HG03025 (cell line): ENCODE measurements around the gene FAM234A.
"Not testable (repeated sequence)": the region's sequence is repeated elsewhere in the genome, so short reads cannot be mapped to it uniquely, and the experiment has no call there.

Source experiments
- ATAC-seq: cut with Tn5 transposase; IDR thresholded peaks from one replicate; pipeline ENCODE4 v1.9.1; 2021; ENCODE audit warnings: mild to moderate bottlenecking, moderate library complexity; ENCODE audit not compliant: unreplicated experiment, low FRiP score

The FAM234A gene

GRCh38 chr16:230351-230750, 4.3 kb upstream of the FAM234A start:
- ATAC-seq, result not testable (repeated sequence)

GRCh38 chr16:230949-231348, 3.7 kb upstream of the FAM234A start:
- ATAC-seq, result no peak

- ATAC-seq, result no peak
These were observed 5.3 kb downstream of the FAM234A start for GRCh38 chr16:239948-240277.

DNA sequence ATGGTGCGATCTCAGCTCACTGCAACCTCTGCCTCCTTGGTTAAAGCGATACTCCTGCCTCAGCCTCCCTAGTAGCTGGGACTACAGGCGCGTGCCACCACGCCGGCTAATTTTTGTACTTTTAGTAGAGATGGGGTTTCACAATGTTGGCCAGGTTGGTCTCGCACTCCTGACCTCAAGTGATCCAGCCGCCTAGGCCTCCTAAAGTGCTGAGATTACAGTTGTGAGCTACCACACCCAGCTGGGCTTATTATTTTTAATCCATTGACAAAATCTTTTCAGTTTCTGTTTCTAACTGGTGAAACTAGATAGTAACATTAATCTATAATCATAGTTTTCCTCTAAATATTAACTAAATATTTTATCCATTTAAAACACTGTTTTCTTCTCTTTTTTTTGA, 5.9 kb downstream of the FAM234A start:
- no peak for ATAC-seq

DNA sequence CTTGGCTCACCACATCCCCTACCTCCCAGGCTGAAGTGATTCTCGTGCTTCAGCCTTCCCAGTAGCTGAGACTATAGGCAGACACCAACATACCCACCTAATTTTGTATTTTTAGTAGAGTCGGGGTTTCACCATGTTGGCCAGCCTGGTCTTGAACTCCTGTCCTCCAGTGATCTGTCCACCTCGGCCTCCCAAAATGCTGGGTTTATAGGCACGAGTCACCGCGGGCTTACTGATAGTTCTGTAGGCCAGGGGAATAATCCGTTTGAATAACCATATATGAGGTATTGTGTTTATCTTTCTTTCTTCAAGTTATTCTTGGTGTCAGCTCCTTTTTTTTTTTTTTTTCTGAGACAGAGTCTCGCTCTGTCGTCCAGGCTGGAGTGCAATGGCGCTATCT, 7.7 kb downstream of the FAM234A start:
- no peak for ATAC-seq

DNA sequence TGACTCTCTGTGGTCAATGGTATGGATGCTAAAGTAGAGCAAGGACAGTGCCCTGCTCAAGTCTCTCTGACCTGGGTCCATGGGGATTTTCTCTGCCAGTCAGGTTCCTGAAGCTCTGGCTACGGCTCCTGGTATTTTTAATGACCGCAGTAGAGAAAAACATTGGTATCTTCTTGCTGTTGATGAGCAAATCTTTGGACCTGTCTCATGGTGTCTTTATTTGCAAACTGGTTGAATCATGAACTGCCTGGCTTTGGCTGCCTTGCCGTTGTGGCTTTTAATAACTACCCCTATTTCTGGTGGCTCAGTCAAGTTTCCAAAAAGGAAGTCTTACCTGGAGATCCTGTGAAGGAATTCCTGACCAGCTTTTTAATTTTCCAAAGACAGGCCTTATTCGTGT, 8.7 kb downstream of the FAM234A start:
- no peak for ATAC-seq

GRCh38 chr16:245105-245504, 10.5 kb downstream of the FAM234A start:
- ATAC-seq, result no peak

DNA sequence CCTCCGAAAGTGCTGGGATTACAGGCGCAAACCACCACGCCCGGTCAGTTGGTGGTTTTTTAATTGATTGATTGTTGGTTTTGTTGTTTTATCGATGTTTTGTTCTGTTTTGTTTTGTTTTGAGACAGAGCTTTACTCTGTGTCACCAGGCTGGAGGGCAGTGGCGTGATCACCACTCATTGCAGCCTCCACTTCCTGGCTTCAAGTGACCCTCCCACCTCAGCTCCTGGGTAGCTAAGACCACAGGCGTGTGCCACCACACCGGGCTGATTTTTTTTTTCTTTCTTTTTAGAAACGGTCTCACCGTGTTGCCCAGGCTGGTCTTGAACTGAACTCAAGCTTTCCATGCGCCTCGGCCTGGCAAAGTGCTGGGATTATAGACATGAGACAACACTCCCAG, 12.4 kb downstream of the FAM234A start:
- no peak for ATAC-seq

GRCh38 chr16:249431-249830, 14.8 kb downstream of the FAM234A start:
- ATAC-seq, result no peak

DNA sequence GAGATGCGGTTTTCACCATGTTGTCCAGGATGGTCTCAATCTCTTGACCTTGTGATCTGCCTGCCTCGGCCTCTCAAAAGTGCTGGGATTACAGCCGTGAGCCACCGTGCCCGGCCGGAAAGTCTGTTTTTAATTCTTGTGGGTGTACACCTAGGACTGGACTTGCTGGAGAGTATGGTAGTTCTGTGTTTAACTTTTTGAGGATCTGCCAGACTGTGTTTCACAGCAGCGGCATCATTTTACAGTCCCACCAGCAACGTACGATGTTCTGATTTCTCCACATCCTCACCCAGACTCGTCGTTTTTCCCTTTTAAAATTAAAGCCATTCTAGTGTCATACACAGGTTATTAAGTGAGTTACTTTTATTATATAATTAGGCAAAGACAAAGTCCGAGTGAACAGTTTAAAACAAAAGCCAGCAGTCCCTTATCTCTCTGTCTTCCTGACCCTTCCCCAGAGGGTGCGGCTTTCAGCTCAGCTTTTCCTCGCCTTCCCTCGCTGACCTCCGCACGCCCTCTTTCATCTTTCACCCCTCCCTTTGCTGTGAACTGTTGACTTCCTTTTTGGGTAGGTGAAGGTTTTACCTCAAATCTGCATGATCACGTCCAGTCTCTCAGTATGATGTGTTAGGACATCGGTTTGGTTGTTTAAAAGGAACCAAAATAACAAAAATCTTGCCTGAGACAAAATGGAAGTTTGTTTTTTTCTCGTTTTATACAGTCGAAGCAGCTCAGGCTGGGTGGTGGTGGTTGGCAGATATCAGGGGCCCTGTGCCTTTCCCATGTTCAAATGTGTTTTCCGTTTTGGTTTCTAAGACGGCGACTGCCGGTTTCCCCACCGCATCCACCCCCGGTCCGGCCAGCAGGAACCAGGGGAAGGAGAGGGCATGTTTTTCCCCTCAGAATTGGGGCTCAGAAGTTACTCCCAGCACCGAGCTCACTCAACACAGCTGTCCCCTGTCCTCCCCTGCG, 18.0 kb downstream of the FAM234A start:
- no peak for ATAC-seq

DNA sequence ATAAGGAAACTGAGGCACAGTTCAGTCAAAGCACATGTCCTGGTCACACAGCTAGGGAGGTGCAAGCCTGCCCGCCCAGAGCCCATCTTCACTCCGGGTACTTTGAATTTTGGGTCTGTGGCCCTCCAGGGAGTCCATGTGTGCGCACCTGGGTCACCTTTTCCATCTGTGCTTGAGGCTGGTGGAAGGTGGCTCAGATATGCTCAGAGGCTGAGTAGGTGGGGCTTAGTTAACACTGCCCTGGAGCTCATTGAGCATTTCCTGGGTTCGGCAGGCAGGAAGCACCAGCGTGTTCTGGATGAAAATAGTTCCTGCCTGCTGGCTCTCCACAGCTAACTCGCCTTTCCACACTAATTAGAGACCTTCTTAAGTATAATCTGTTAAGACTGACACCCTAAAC, 19.2 kb downstream of the FAM234A start:
- no peak for ATAC-seq

DNA sequence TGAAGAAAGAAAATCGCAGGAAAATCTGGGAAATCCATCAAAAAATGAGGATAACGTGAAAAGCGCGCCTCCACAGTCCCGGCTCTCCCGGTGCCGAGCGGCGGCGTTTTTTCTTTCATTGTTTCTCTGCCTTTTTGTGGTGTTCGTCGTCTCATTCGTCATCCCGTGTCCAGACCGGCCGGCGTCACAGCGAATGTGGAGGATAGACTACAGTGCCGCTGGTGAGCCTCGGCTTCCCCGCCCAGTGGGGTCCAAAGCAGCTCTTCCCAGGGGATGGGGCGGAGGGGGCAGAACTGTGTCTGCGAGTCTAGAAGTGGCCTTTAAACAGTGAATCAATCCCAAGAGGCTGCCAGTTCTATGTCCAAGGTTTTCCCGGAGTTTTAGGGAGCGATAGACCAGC, 19.8 kb downstream of the FAM234A start:
- no peak for ATAC-seq

GRCh38 chr16:255183-255582, 20.6 kb downstream of the FAM234A start:
- ATAC-seq, result no peak

DNA sequence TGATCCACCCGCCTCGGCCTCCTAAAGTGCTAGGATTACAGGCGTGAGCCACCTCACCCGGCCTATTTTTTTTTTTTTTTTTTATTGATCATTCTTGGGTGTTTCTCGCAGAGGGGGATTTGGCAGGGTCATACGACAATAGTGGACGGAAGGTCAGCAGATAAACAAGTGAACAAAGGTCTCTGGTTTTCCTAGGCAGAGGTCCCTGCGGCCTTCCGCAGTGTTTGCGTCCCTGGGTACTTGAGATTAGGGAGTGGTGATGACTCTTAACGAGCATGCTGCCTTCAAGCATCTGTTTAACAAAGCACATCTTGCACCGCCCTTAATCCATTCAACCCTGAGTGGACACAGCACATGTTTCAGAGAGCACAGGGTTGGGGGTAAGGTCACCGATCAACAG, 23.5 kb downstream of the FAM234A start:
- not testable (repeated sequence) for ATAC-seq

GRCh38 chr16:259226-259625, 24.6 kb downstream of the FAM234A start:
- no peak for ATAC-seq

DNA sequence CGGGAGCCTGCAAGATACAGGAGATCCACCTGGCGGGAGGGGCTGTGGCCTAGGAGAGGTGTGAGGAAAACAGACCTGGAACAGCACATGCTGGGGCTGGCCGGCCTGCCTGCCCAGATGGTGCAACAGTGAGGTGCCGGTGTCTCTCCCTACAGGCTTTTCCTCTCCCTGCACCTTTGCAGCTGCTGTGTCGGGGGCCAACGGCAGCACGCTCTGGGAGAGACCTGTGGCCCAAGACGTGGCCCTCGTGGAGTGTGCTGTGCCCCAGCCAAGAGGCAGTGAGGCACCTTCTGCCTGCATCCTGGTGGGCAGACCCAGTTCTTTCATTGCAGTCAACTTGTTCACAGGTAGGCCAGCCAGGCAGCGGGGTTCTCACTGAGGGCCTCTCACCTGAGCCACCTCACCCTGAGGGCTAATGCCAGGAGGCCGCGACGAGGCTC, 25.2 kb downstream of the FAM234A start:
- ATAC-seq, result no peak

DNA sequence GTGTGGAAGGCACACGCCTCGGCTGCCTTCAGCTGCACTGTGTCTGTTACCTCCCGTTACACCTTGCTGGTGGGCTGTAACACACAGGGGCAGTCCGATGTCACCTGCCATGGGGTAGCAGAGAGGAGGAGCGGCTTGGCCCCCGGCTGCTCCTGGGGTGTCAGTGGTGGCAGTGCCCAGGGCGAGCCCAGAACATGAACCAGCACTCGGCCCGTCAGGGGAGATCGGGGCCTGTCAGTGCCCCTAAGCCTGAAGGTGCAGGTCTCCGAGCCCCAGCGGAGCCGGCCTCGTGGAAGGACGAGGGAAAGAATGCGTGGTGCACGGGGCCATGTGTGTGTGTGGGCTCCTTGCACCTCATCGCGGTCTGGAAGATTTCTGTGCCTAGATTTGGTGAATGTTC, 25.7 kb downstream of the FAM234A start:
- ATAC-seq, result no peak

GRCh38 chr16:261031-261691, 26.5 kb downstream of the FAM234A start:
- ATAC-seq, result no peak

GRCh38 chr16:262121-262745, 27.6 kb downstream of the FAM234A start:
- ATAC-seq, result no peak

DNA sequence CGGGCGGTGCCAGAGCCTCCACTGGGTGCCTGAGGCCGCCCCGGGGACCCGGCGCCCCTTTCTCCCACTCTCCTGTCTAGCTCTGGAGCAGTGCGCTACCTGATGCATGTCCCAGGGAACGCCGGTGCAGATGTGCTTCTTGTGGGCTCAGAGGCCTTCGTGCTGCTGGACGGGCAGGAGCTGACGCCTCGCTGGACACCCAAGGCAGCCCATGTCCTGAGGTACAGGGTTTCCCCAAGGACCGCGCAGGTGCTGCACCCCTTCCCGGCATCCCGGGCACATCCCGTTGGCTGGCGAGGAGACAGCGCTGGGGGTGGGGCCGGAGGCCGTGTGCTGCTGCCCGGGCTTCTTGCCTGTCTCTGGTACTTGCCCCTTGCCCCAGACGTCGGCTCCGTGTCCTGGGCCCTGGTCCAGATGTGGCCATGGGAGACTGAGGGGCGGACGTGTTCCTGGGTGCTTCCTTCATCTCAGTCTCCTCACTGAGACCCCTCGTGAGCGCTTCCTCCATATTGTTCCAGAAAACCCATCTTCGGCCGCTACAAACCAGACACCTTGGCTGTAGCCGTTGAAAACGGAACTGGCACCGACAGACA, 28.7 kb downstream of the FAM234A start:
- ATAC-seq, result no peak

GRCh38 chr16:263944-264343, 29.3 kb downstream of the FAM234A start:
- no peak for ATAC-seq
